GM19463 (cell line): ENCODE results near the gene GPR107.

ENCODE experiments used
- ATAC-seq: cut with Tn5 transposase; IDR thresholded peaks from one replicate; pipeline ENCODE4 v1.9.1; 2021; ENCODE audit warnings: mild to moderate bottlenecking, moderate library complexity; ENCODE audit not compliant: unreplicated experiment

Gene GPR107

DNA sequence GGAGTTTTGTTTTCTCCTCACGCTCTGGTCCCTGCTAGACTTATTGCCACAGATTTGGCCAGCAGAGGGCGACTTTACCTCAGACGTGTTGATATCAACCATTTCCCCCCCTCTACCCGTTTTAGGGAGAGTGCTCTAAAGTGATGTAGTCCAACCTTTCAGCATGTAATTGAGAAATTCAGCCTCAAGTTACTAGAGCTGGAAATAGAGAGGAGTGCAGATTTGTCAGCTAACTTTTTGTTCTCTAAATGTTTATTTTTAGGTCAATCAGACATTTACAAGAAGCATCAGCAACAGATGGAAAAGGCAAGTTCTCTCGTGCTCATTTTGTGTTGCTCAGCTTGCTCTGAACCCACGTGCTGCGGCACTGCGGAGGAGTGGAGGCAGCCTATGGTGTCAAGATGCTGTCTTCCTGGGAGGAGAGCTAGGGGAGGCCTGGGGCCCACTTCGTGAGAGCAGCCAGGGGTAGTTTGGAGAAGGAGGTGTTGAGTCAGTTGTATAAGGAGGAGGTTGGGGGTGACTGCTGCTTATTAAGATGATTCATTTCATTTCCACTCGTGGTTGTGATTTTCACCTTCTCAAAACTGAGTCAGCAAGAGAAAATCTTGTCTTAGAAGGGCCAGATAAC is 53.6 kb downstream of the GPR107 start:
- no peak for ATAC-seq

DNA sequence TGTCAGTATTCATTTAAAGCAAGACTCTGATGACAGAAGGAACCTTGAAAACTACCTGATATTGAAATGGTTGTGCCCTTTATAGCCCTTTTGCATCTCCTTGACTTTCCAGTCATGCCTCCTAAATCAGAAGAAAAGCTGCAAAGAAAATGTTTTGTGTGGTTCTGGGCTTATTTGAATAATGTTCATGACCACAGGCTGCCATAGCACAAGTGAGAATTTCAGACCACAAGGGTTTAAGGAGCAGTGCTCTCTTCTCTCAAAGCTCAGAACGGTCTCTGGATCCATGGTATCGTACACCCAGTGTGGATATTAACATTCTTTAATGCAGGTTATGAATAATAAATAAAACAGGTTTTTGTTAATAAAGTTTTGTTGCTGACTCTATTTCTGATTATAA is 54.2 kb downstream of the GPR107 start:
- no peak for ATAC-seq

DNA sequence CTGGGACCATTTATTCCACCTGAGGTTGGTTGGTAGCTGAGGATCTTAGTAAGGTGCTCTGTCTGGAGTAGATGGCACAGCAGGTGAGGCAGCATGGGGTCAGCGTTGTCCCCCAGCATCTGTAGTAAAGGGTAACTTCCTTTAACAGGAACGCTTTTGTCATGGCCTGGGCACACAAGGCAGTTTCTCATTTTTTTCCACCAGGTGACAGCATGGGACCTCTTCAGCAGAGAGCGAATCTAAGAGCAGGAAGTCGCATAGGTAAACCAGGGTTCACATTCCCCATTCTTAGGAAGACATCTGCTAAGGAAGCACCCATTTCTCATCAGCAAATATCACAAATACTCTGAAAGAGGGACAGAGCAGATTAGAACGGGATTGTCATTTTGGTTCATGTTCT is 56.5 kb downstream of the GPR107 start:
- no peak for ATAC-seq

DNA sequence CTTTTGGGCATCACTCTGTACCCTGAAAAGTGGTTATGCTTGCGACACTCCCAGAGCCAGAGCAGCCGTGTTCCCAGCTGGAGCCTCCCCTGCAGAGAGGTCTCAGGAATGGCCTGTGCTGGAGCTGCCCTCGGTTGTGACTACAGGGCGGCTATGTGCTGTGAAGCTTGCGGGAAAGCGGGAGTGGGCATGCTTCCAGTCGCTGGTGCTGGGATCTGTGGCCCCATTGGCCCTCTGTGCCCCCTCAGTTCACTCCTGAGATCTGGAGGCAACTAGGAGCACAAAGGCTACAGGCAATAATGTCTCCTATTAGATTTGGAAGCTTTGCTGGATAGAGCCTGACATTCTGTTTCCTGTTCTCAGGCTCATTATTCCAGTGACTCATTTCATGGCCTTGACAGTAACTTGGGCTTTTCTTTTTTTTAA is 56.9 kb downstream of the GPR107 start:
- no peak for ATAC-seq

DNA sequence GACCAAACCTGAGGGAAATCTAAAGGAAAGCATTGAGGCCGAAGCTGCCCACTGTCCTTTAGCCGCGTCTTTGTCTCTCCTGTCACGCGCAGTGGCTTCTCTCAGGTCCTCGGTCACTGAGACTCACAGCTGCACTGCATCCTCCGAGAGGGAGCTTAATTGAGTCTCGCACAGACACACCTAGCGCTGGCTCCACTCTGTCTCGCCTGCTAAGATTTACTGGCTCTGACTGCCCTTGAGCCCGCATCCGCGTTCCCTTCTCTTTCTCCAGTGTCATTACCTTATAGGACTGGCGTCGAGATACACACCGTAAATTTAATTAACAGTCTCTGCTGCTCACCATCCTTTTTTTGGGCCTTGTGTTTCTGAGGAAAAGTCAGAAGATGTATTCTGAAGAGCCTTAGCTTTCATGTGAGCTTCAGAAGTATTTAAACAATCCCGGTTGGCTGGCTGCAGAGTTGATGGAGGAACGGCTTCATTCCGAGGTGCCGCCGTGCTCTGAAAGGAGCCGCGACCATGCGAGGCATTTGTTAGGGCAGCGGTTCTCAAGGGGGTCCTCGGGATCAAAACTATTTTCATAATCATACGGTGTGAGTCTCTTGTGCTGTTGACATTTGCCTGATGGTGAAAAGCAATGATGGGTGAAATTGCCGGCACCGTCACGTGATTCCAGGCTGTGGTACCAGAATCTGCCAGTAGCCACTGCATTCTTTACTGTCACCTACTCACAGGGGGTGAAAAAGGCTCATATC is 58.3 kb downstream of the GPR107 start:
- no peak for ATAC-seq

DNA sequence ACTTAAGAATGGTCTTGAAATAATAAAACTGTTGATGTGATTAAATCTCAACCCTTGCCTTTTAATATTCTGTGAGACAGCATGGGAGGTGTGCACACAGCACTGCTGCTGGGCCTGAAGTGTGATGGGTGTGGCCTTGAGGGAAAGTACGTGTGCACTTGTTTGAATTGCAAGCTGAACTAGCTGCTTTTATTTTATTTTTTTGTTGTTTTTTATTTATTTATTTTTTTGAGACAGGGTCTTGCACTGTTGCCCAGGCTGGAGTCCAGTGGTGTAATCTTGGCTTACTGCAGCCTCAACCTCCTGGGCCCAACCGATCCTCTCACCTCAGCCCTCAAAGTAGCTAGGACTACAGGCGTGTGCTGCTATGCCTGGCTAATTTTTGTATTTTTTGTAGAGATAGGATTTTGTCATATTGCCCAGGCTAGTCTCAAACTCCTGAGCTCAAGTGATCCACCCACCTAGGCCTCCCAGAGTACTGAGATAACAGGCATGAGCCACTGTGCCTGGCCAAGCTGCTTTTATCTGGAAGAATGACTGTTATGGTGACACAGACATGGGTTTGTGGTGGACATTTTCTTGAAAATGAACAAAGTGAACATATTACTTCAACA is 58.9 kb downstream of the GPR107 start:
- ATAC-seq: no peak

DNA sequence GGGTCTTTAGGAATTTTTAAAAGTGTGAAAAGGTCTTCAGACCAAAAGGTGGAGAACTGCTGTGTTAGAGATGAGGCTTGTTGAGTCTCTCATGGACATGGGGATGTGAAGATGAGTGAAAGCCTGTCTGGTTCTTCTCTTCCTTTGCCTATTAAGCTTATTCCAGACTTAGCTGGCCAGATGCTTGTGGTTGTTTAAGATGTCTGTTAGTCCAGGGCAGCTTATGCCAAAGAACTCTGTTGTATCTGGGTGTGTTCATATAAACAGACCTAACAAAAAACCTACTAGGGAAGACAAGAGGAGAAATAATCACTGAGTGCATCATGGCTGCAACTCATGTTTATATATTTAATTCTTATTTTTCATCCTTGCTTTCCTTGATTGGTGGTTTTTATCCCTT is 61.0 kb downstream of the GPR107 start:
- ATAC-seq: no peak

DNA sequence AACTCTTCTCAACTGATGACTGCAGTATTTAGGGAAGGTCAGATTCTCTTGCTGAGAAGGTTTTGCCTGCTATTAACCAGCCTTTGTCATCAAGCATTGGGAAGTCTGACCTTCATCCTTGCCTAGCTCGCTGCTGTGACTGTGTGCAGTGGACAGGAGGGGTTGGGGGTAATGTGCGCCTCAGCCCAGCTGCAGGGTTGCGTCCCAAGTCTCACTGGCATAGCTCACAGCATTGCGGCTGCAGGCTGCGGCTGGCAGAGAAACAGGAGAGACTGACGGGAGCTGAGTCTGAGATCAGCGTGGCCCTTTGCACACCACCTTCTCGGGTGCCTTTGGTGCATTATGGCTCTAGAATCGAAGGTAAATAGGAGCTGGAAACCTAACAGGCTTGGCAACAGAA is 62.6 kb downstream of the GPR107 start:
- ATAC-seq: no peak

DNA sequence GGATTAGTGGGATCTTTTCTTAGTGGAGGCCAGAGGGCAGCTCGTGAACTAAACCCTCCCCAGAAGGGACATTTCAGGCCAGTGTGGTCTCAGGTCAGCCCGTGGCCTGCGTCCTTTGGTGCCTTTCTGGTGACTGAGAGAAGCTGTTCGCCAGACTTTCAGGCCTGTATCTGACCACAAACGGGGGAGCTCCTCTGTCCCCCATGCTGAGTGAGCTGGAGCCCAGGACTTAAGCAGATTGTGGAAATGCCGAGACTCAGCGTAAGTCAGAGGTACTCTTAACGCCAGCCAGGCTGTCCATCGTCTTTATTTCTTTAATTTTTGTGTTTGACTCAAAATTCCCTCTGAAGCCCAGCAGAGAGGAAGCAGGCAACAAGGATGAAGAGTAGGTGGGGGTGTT is 63.7 kb downstream of the GPR107 start:
- ATAC-seq: no peak

DNA sequence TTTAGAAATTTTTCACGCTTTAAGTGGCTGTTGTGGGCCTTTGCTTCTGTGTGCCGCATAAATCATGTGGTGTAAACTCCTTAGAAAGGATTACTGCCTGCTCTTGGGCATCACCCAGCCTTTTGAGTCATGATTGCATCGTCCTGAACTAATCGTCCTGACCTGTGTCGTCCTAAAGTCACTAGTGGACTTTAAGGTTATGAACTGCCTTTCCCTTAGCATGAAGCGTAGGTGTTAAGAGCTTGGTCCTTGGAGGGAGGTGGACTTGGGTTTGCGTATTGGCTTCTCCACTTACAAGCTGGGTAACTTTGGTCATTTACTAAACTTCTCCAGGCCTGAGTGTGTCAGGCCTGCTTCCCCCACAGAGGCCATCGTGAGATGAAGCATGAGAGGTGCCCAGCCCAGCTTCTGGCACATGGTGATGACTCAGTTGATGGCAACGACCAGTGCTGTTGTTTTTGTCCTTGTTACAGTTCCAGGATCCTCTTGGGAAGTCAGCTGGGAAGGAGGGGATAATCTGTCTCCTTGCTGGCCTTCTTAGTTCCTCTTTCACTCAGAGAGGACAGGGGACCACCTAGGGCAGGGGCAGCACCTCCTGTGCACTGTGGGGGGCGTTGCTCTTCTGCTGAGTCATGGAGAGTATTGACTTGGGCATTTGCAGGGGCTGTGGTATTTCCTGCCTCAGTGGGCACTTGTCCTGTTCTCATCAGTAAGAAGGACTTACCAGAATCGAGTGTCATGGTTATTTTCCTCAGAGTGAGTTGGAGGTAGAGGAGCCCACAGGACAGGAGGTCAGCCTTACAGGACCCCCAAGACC is 64.3 kb downstream of the GPR107 start:
- no peak for ATAC-seq

DNA sequence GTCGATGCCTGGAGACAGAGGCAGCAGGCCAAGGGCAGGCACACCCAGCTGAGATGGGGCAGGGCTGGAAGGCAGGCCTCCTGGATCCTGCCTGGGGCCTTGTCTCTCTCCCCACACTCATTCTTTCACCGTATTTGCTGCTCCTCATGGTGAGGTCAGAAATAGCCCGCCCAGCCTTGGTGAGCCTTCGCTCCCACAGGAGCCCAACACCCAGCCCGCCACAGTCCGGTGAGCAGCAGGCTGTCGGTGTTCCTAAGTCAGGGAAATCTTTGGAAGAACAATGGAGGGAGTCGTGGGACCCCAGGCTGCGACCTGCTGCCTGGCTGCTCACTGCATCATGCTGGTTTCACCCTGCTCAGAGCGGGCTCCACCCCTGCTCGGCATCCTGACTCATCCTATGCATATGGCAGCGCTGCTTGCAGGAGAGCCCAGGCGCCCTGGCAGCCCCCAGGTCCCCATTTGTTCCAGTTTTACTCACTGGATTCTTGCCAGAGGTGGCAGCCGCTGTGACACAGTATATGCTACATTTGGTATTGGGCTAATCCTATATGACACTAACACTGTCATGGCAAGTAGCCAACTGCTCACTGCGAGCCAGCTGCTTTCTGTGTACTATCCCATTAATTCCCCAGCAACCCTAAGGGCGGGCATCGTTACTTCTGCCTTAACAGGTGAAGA is 65.3 kb downstream of the GPR107 start:
- ATAC-seq: no peak

DNA sequence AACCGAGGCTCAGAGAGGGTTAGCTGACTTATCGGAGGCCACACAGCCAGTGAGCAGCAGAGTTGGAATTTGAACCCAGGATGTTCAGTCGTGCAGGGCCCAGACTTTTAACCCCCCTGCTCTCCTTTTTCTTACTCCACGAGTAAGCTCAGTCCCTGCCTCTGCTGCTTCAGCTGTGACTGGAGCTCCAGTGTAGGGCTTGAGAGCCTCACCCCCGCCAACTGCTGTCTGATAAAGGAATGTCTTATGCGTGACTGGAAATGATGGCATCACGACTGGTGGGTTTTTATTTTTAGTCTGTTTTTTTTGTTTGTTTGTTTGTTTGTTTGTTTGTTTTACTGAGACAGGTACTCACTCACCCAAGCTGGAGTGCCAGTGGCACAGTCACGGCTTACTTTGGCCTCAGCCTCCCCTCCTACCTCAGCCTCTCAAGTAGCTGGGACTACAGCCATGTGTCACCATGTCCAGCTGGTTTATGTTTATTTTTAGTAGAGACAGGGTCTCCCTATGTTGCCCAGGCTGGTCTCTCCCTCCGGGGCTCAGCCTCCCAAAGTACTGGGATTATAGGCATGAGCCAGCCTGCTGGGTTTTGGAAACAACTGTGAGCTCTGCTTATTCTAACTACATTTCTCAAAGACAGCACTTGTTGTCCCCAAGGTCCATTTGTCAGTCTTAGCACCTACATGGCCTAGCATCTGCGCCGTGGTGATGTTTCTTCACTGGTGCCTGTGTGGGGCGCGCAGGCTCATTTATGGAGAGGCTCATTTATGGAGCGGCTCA is 66.0 kb downstream of the GPR107 start:
- ATAC-seq: no peak

DNA sequence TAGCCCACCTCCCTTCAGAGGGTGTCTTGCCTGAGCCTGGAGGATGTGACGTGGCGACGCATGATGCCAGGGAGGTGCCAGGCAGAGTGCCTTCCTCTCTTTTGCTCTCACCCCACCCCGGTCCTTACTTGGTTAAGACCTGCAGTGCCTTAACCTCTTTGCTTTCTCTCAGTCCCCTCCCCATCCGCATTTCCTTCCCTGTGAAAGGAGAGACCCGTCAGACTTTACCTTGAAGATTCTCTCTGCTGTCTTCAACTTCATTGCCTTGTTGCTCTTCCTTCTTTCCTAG is 66.5 kb downstream of the GPR107 start:
- ATAC-seq: no peak

DNA sequence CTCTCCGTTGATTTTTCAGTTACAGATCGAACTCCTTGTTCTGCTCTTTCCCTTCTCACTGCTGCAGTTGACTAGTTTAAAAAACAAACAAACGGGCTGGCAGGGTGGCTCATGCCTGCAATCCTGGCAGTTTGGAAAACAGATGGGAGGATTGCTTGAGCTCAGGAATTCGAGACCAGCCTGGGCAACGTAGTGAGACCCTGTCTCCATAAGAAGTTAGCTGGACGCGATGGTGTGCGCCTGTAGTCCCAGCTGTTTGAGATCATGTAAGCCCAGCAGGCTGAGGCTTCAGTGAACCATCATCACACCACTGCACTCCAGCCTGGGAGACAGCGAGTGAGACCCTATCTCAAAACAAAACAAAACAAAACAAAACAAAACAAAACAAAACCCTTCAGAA is 67.1 kb downstream of the GPR107 start:
- ATAC-seq: no peak

DNA sequence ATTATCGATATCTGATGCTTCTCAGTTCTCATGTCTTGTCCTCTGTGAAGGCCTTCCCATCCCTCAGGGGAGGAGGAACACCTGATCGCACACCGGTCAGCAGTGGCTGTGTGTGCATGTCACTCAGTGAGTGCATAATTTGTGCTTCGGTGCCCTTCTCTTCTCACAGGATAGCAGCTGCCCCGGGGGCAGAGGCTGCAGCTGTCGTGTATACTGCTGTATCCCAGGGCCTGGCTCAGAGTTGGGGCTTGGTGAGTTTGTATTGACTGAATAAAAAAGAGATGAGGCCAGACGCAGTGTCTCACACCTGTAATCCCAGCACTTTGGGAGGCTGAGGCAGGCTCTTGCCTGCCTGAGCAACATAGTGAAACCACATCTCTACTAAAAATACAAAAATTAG is 68.8 kb downstream of the GPR107 start:
- ATAC-seq: no peak

DNA sequence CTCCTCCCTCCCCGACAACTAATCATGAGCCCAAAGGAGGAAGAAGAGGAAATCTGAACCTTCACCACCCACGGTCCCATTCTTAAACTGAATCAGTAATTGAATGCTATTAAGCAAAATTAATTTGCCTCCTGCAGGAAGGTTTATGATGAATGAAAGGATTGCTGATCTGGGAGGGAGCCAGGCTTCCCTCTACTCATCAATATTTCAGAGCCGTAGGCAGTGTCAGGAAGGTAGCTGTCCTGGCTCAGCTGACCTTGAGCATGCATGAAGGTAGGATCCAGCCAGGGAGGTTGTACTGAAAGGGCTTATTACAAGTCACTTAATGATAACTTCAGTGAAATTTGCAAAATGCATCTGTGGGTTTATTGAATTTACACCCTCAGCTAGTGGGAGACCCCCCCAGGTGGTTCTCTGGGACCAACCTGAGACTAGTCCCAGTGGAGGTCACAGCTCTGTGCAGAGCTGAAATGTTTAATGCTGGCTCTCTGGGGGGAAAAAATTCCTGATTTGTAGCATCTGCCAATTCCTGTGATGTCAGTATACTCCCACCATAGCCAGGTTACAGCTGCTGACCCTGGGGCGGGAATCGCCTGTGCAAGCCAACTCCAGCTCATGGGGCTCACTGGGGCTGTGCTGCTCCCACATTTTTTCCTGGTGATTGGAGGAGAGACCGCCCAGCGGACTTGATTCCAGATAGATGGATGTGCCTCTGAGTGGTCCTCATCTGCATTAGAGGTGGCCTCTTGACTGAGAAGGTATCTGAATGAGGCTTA is 70.6 kb downstream of the GPR107 start:
- no peak for ATAC-seq

DNA sequence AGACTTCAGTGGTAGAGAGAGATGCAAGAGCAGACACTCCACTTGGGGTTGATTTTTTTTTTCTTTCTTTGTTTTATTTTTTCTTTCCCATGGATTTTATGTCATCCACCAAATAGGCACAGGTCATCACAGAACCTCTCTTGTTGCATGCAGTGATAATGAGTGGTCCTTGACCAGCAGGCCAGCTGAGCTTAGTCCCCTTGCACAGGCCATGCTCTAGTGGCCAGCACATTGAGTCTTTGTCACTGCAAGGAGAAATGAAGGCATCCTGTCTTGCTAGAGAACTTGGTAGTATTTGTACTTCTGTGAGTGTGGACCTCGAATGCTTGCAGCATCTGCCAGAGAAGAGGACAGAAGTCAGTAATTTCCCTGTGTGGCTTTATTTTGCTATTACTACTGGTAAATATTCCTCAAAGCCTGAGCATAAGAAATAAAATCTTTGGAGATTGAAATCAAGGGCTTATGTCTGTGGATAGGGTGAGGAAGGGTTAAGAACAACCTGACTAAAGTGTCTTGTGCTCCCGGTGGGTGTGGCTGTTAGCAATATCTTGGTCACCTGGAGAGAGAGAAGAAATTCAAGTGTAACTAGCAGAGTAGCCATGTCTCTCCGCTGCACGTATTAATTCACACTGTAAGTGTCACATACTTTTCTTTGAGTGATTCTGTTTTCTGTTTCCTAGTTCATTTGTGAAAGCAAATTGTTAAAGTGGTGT is 73.2 kb downstream of the GPR107 start:
- ATAC-seq: no peak

DNA sequence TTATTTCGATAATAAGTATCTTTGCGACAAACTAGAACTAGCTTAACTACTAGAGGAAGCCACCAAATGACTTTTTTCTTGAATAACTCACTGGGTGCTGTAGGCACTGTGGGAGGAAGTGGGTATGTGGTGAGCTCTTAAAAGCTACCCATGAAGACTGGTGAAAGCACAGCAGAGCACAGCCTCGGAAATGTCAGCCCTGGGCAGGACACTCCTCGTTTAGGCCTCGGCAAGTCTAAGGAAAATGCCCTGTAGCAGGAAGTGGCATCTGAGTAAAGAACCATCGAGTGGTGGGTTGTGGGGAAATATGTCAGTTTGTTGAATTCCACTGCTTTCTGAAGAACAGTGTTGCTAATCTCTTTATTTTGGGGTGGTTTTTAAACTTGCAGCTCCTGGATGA is 74.5 kb downstream of the GPR107 start:
- ATAC-seq: peak; percentile 50
